AML-193 (cell line): ENCODE results near the gene NAV3.

ENCODE experiments used
- DNase-seq, 2 experiments: peaks; one replicate each; lab custom pipeline; 2025; lab: John Stamatoyannopoulos, UW

NAV3 gene

DNA sequence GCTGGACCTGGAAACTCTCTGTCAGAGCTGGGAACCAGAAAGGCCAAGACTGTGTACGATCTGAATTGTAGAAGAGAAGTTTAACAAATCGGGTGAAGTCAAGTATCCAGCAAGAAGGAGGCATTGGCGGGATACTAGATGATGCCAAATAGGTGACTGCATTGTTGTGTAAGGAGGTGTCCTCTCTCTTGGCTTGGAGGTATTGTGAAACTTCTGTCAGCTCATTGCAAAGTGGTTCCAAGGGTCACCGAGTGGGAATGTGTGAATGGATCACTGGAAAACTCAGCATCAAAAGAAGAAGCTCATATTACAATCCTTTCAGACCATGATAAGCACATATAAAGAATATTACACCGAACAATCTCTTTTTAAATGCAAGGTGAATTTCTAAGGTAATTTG, 11.7 kb downstream of the NAV3 start:
- no peak for DNase-seq

DNA sequence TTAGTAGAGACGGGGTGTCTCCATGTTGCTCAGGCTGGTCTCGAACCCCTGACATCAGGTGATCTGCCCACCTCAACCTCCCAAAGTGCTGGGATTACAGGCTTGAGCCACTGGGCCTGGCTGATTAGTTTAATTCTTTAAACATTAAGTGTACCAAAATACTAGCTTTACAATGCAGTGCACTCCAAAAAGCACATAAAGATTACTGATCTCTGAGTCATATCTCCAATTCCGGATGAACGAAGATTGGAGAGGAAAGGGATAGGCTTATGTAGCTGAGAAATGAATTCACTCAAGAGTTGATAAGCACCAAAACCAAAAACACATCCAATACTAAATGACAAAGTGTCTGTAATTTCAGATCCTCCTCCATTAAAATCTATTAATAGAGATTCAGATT, 15.1 kb downstream of the NAV3 start:
- DNase-seq = no peak

DNA sequence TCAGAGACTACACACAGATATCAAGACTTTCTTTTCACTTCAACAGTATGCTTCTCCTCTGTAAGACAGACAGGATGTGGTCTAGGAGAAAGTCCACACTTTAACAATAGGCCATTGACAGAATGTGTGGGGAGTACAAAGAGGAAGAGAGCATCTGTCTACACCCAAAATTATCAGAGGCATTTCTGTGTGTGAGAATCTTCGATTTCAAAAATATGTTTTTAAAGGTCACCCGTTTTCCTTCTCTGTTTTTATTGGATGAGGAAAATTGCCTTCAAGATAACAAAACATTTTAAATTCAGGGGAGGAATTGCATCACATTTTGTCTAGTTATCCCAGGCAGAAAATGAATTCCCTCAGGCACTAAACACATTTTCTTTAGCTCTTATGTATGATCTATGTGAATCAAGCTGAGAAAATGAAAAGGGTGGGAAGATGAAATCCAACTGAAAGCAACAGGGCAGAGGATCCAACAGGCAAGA, 16.4 kb downstream of the NAV3 start:
- DNase-seq = no peak

DNA sequence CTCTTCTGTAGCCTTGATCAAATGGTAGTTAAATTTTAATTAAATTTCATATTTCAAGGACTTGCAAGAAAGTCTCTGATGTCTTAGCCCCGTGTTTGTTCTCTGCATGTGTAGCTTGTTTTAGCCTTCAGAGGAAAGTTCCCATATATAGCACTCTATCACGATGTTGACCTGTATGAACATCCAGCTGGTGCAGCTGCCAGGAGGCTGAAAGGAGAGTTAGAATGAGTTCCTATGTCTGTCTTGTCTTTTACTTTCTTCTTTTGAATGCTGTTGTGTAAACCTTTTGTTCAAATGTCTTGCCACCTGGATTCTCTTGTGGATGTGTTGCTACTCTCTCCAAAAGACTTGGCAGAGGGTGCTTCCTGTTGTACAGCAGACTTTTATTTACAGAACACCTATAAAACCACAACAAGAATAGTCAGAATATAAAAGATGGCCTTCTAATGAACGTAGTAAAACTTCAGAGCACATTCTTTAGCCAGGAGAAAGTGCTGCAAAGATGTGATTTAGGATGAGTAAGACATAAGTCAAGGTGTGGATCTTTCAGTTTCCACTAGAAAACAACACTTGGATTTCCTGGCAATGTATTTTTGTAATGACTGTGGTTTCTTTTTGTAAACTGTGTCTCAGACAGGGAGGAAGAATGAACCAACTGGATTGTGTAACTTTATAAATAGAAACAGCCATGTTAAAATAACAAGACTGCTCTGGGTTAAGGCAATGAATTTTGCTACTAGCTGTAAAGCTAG, 17.2 kb downstream of the NAV3 start:
- no peak for DNase-seq

DNA sequence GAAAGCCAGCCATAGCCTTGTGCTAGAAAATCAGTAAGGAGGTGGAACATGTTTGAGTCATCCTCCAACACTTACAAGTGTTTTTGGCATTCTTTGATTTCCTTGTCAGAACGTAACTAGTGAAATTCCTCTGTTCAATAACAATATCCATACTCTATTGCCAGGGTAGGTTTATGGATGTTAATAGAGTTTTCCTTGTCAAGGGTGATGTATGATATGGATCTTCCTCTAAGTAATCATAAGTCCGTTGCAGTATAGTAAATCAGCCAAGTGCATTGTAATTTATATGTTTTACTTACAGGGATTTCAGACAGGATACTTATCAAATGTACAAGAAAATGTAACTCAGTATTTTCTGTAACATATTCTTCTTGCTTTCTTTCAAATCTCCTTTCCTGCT, 19.4 kb downstream of the NAV3 start:
- no peak for DNase-seq

DNA sequence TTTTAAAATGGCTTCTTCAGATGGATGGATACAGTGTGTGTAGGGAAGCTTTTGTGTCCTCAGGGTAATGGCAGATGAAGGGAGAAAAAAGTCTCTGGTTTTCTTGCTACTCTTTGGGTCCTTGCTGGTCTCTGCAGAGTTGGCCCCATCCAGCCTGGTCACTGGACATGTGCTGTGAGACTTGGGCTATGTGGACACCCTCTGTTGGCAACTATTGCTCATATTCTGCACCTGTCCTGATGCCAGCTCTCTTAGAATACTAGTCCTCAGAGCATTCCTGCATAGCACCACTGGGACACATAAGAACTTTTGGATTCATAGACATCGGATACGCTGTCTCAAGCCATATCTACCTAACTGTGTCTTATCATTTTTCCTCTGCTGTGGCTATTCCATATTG, 20.0 kb downstream of the NAV3 start:
- DNase-seq = no peak

DNA sequence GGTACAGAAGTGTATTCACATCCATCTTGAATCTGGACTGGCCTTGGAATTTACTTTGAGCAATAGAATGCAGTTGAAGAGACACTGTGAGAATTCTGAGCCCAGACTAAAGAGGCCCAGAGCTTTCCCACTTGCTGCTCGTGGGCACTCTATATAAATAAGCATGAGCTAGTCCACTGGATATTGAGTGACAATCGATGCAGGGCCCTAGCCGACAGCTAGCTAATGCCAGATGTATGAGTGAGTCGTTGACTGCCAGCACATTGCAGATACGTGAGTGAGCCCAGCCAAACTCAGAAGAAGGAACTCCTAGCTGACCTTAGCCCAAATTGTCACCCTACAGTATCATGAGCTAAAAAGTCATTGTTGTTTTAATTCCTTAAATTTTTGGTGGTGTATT, 24.9 kb downstream of the NAV3 start:
- DNase-seq = no peak

DNA sequence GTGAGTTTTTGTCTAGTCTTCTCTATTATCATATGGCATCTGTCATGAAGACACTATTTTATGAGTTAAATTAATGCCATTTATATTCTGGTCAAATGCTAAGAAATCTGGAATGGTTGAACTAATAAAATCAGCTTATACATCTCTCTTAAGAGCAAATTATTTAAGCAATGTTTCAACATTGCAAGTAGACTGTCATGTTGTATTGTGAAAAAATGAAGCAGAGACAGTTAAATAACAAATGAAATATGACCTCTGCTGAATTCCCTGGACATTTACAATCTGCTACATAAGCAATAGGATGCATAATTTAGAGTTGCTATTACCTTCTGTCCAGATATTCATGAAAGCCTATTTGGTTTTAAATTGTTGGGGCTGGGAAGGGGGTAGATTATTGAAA, 30.6 kb downstream of the NAV3 start:
- DNase-seq = no peak

DNA sequence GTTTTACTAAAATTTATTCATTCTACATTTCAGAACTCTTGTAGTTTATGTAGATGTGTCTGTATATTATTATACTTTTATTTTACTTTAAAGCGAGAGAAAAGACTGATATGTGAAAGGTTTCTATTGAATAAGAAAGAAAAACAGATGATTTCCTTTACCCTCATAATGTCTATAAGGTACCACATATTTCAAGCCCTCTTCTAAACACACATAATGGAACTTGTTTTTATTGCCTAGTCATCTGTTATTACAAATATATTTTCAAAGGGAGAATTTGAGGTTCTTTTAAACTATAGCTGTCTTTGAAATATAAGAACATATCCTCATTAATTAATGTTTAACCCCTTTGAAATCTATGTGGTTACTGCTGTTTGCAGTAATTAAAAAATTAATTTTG, 34.5 kb downstream of the NAV3 start:
- no peak for DNase-seq

DNA sequence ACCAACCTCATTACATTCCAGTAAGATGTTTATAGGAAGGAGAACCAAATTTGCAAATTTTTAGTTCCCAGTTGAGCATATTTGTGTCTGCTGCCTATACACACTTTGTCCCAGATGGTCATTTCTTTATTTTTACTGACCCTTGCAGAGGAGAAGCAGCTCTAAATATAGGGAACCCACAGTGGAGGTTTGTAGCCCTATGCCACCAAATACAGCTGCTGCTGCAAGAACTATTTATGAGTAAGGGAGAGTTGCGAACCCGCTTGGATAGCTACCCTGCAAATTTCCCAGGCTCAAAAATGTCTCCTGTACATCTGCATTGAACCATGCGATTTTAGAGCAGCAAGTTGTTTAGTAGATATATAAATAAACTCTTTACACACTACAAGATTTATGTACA, 48.2 kb downstream of the NAV3 start:
- no peak for DNase-seq

DNA sequence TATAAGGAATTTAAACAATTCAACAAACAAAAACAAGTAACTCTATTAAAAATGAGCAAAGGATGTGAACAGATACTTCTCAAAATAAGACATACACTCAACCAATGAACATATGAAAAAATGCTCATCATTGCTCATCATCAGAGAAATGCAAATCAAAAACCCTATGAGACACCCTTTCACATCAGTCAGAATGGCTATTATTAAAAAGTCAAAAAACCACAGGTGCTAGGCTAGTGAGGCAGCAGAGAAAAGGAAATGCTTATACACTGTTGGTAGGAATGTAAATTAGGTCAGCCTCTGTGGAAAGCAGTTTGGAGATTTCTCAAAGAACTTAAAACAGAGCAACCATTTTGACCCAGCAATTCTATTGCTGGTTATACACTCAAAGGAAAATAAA, 52.0 kb downstream of the NAV3 start:
- DNase-seq = no peak

DNA sequence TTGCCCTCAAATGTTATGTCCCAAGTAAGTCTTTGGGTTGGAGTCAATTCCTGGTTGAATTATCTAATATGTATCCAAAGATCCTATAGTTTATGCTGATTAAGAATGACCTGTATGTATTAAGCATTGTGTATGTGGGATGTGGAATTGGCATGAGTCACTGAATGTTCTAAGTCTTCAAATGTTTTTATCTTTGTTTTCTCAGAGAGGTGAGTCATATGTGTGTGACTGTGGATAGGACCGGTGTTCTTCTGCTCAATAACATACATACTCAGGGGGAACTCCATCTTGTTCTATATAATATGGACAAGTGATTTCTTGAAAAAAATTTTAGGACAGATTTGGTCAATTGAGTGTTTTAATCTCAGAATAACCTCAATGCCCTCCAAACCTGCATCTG, 57.9 kb downstream of the NAV3 start:
- no peak for DNase-seq

DNA sequence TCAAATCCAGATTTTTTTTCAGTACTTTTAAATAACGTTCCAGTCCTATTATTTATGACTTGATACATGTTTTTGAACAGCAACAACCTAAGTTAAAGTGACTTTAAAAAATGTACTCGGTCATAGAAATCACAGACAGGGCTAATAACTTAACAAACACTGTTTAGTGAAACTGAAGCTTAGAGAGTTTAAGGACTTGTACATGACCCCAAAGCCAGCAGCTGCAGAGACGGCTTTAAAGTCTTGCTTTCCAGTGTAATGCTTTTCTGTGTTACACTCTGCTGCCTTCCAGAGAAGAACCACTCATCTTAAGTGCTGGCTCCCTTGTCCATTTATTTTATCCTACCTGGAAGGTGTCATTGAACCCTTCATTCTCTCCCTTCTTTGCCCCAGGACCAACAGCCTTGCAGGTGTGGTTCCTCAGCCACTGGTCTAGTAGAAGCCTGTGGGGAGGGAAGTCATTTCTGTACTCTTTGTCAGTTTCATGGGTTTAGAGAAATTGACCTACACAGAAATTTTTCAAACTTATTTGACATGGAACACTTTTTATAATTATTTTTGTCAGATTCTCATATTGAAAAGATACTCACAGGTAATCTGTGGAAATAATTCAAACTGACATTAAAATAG, 60.9 kb downstream of the NAV3 start:
- no peak for DNase-seq

DNA sequence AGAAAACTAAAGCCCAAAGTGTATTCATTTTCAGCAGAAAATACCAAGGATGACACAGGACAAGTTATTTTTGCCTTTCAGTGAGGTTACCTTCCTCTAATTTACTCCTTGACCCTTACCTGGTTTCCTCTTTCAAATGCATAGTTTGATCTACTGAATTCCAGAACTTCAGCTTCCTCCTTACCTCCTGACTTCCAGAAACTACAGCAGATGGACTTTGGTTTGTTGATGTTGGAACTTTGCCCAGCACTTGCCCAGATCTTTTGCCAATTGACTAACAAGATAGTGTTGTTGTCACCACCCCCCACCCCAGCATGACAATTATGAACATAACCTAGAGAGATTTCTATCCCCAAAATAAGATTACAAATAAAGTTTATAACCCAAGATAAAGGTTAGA, 63.2 kb downstream of the NAV3 start:
- no peak for DNase-seq

DNA sequence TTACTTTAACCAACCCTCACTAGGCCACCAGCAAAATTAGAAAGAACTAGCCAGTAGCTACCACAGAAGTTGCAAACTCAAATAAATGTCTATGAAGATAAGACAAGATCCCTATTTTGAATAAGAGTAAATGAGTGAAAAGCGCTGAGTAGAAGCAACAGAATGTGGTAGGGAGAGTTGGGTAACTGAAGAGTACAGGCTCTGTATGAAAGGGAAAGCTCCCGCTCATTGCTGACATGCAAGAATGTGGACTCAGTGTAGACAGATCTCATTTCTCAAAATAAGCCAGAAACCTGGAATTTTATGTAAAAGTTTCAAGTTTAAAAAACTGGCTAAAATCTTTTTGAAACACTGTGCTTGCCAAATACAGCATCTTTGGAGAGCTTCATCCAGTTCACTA, 63.9 kb downstream of the NAV3 start:
- no peak for DNase-seq

DNA sequence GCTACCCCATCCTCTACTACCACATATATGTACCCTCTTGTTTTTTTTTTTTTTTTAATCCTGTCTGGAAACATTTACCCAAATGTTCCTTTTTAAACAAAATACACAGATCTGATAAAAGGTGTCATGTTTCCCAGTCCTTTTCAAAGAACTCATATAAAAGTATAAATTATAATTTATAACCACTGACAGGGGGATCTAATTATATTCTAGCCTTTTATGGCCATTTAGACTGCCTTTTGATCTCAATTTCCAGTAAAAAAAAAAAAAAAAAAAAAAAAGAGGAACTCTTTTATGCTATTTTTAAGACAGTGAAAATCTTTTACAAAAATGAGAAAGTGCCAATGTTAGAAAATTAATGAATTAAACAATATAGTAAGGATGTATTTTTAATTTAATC, 65.0 kb downstream of the NAV3 start:
- DNase-seq = no peak

DNA sequence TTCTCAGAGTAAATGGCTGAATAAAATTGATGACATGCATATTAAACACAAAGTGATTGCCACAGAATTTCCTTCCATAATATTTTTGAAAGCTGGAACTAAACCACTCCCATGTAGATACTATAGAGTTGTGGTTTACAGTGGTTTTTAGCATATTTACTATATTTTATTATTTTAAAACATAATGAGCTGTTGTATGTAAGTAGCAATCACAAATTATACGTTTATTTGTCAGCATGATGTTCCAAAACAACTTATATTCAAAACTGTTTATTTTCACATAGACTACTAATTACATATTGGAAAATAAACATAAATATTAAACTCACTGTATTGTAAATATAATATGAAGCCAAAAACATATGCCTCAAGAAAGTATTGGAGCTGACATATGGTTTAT, 77.2 kb downstream of the NAV3 start:
- DNase-seq = no peak

DNA sequence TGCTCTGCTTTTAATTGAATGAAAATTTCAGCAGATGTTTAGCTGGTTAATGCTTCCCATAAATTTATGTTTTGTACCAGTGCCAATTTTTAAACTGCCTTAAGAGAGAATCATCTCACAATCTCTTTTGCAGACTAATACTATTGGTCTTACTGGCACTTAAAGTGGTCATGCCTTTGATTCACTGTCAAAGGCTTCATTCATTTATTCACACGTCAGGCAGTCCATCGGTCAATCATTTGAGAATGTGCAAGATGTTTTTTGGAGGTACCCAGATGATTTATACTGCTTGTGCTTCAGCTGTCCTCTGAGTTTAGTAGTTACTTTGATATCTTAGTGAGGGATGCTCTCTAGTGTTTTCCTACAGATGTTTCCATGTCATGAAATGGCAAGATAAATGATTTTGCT, 83.4 kb downstream of the NAV3 start:
- DNase-seq = no peak

DNA sequence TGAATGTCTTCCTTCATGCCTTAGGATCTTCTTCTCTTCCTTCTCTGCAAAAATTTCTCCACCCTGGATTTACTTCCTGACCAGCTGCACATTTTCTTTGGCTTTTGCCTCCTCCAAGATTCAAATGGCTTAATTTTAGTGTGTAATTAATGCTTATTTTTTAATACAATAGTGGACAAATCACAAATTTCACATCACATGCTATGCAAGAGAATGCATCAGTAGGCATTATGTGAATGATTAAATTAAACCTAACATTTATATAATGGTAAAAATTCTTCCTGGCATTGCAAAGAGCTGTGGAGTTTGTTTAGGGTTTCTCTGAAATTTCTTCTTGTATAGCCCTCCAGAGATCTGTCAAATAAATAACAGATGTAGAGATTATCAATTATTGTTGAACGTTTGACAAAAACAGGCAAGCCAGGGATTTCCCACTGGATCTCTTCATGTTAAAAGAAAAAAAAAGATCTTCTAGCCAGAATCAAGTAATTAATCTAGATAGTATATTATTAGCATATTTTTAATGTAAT, 84.4 kb downstream of the NAV3 start:
- no peak for DNase-seq

DNA sequence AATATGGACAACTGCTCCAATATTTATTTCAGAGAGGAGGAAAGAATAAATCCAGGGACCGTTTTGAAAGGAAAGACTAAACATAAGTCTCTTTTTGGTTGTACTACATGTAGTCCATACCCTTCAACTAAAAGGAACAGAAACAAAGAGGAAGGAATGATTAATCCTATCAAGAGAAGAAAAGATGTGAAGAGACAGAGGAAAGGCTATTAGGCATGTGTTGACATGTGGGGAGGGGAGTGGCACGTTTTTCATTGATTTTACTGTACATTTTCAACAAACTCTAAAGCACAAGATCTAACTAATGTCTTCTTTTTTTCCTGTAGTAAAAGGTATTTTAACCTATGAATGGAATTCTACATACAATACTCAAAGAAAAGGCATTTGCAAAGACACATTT, 85.6 kb downstream of the NAV3 start:
- no peak for DNase-seq

DNA sequence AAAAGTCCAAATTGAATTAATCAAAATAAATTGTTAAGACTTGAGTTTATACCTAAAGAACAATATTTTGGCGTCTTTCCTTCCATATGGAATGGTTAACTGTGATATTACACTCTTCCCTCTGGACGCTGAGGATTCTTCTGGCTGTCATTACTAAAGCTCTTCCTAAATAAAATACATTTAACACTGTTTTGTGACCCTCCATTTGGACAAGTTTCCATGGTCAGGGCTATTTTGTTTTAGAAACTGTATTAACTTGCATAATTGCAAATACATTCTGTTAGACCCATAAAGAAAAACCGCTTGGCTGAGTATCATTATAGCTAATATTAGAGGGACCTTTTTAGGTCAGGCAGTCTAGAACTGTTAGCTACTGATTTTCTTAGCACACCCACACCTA, 87.4 kb downstream of the NAV3 start:
- DNase-seq = no peak

DNA sequence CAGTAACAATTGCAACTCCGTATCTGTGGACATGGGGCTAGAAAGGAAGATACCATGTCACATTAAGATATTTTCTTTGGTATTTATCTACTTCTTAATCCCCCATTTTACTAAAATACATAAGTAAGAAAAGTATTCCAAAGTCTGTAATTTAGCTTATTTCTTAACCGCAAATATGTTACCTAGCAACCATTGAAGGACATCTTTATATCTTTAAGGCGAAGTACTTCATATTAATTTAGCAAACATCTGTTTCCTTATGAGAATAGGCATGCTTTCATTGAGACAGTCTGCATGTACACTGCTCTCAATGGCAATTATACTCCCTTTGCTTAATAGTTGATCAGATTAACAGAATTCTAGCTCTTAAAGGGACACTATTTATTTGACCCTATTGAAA, 88.8 kb downstream of the NAV3 start:
- DNase-seq = no peak

DNA sequence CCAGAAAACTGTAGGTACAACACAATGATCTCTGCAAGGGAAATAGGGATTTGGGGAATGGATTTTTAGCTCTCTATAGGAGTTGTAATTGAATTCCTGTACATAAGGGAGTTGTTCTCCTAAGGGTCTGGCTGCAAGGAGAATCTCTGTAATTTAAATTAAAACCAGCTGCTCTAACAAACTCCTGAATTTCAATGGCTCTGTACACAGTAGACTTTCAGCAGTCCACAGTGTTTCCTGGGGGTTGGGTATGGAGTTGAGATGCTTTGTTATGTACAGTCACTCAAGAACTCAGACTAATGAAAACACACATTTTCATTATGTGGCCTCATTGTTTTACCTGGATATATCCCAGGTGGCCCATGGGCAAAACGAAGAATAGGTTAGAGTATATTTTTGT, 93.2 kb downstream of the NAV3 start:
- DNase-seq = no peak

DNA sequence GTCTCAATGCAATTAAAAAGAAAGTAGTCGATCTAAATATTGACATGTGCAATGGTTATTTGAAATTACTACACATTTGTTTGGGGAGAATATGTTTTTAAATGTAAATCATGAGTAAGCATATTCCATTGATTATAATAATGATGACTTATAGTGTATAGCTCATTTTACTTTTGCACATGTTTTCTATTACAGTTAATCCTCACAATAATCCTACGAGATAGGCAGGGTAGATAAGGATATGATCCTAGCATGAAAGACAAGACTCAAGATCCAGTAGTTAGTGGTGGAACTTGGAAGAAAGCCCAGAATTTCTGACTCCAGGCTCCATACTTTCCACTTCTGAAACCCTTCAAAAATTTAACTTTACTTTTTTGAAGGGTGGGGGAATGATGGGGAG, 94.0 kb downstream of the NAV3 start:
- DNase-seq = no peak
